HCT116 (cell line): ENCODE data around the gene MSL2.
"Not testable (repeated sequence)": the region's sequence is repeated elsewhere in the genome, so short reads cannot be mapped to it uniquely, and the experiment has no call there.

Experiments
- CTCF ChIP-seq, 3 experiments: fragments of 200-600 bp in 1 of 3; sonication (generic) in 1 of 3; IDR thresholded peaks in 2 of 3; conservative IDR thresholded peaks in 1 of 3; 2 replicates each; pipeline ENCODE4 v1.5.1; 2012 to 2017; ENCODE audit warnings: low read depth in 2 of 3, low read length in 2 of 3, antibody characterized with exemption in 1 of 3, borderline replicate concordance in 1 of 3, control low read depth in 1 of 3, mild to moderate bottlenecking in 1 of 3, mixed read lengths in 1 of 3, mixed run types in 1 of 3, moderate library complexity in 1 of 3; ENCODE audit not compliant: insufficient read depth in 1 of 3
- EGR1 ChIP-seq: IDR thresholded peaks from 2 replicates; pipeline ENCODE4 v1.6.1; 2012; ENCODE audit warnings: low read depth
- EZH2 ChIP-seq: fragments of 200-600 bp; sonication (generic); IDR thresholded peaks from 2 replicates; pipeline ENCODE4 v1.6.1; 2017; ENCODE audit warnings: antibody characterized with exemption, mixed run types
- EZH2phosphoT487 ChIP-seq: fragments of 200-600 bp; IDR thresholded peaks from 2 replicates; pipeline ENCODE4 v1.6.1; 2018; ENCODE audit warnings: antibody characterized with exemption, borderline replicate concordance
- MAX ChIP-seq: IDR thresholded peaks from 2 replicates; pipeline ENCODE4 v1.6.1; 2012
- RAD21 ChIP-seq: IDR thresholded peaks from 2 replicates; pipeline ENCODE4 v1.6.1; 2012; ENCODE audit warnings: low read depth, mild to moderate bottlenecking
- YY1 ChIP-seq: IDR thresholded peaks from 2 replicates; pipeline ENCODE4 v1.6.1; 2011; ENCODE audit warnings: low read length, low read depth, moderate library complexity, mild to moderate bottlenecking; ENCODE audit not compliant: insufficient replicate concordance; ENCODE audit errors: extremely low read depth
- TF ChIP-seq, protein P1 (sequence below): IDR thresholded peaks from 2 replicates; pipeline ENCODE4 v1.6.1; 2012; ENCODE audit warnings: low read depth
- TF ChIP-seq, protein P2 (sequence below): IDR thresholded peaks from 2 replicates; pipeline ENCODE4 v1.6.1; 2012

- TF ChIP-seq MAX; EGR1; YY1; EZH2phosphoT487; EZH2; CTCF (IDR thresholded peaks at IDR 0.05 in 2 of 3, conservative IDR thresholded peaks at IDR 0.05 in 1 of 3; ENCODE audit: borderline replicate concordance in 1 of 3, insufficient read depth in 1 of 3, low read depth in 2 of 3, low read length in 2 of 3); RAD21: not testable (repeated sequence)
- TF ChIP-seq, protein P1, sequence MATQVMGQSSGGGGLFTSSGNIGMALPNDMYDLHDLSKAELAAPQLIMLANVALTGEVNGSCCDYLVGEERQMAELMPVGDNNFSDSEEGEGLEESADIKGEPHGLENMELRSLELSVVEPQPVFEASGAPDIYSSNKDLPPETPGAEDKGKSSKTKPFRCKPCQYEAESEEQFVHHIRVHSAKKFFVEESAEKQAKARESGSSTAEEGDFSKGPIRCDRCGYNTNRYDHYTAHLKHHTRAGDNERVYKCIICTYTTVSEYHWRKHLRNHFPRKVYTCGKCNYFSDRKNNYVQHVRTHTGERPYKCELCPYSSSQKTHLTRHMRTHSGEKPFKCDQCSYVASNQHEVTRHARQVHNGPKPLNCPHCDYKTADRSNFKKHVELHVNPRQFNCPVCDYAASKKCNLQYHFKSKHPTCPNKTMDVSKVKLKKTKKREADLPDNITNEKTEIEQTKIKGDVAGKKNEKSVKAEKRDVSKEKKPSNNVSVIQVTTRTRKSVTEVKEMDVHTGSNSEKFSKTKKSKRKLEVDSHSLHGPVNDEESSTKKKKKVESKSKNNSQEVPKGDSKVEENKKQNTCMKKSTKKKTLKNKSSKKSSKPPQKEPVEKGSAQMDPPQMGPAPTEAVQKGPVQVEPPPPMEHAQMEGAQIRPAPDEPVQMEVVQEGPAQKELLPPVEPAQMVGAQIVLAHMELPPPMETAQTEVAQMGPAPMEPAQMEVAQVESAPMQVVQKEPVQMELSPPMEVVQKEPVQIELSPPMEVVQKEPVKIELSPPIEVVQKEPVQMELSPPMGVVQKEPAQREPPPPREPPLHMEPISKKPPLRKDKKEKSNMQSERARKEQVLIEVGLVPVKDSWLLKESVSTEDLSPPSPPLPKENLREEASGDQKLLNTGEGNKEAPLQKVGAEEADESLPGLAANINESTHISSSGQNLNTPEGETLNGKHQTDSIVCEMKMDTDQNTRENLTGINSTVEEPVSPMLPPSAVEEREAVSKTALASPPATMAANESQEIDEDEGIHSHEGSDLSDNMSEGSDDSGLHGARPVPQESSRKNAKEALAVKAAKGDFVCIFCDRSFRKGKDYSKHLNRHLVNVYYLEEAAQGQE = not testable (repeated sequence)
- TF ChIP-seq, protein P2, sequence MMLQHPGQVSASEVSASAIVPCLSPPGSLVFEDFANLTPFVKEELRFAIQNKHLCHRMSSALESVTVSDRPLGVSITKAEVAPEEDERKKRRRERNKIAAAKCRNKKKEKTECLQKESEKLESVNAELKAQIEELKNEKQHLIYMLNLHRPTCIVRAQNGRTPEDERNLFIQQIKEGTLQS = not testable (repeated sequence)
Observed at GRCh38 chr3:136144397-136144796, 51.7 kb downstream of the MSL2 start.
